HCT116 (cell line): ENCODE measurements around the gene KRTAP12-1. TPM values are rescaled to one million over a fixed set of nuclear protein-coding genes. Genes with fewer than 3 reads are reported as not detected.

ENCODE experiments used
- ATAC-seq: fragments of 200-7000 bp; cut with Tn5 transposase; 2 replicates; pipeline ENCODE4 v1.9.1; 2020; ENCODE audit warnings: mild to moderate bottlenecking, moderate library complexity
- BruUV-seq: library from RNA; stranded (reverse); fragments of 400-500 nt; replicated peaks from 2 replicates; lab custom pipeline; 2021; lab: Mats Ljungman, UMichigan
- CTCF ChIA-PET: fragments of 300-600 bp; sonication (Branson Sonifier 250); formaldehyde crosslinking; loops from one replicate; lab custom pipeline; 2021; ENCODE audit warnings: antibody characterized with exemption; lab: Charles Lee
- POLR2A ChIA-PET: fragments of 300-600, 350-600 bp; sonication (Branson Sonifier 250); formaldehyde crosslinking; loops from one replicate; lab custom pipeline; 2021; ENCODE audit warnings: antibody characterized with exemption; lab: Charles Lee
- RAD21 ChIA-PET, 2 experiments: fragments of 300-600 bp; sonication (Branson Sonifier 250); formaldehyde crosslinking; loops; one replicate each; lab custom pipeline; 2023; ENCODE audit warnings: low total read pairs in 2 of 2; ENCODE audit not compliant: uncharacterized antibody in 2 of 2, unreplicated experiment in 2 of 2, low non-redundant PET in 1 of 2; lab: Charles Lee
- DNase-seq: peaks from one replicate; pipeline ENCODE4 v3.0.0-alpha.2; 2010; ENCODE audit warnings: low read depth, low spot score
- H2AFZ ChIP-seq: fragments of 200-600 bp; shearing (Covaris generic), sonication (generic); 2 replicates; pipeline ENCODE4 v1.6.1; 2017; ENCODE audit warnings: low read depth, mixed run types, mixed read lengths, antibody characterized with exemption, low read length; ENCODE audit not compliant: poor library complexity, severe bottlenecking
- H3K27ac ChIP-seq: 2 replicates; pipeline ENCODE4 v1.5.1; 2012; ENCODE audit warnings: low read depth, low read length
- H3K27me3 ChIP-seq: fragments of 200-600 bp; sonication (generic); 2 replicates; pipeline ENCODE4 v1.6.1; 2016; ENCODE audit warnings: mixed run types, low read length, mixed read lengths; ENCODE audit not compliant: insufficient read depth
- H3K36me3 ChIP-seq, 2 experiments: fragments of 200-500 bp in 1 of 2; fragments of 200-600 bp in 1 of 2; sonication (Bioruptor generic) in 1 of 2; sonication (generic) in 1 of 2; 2 replicates each; pipeline versions ENCODE4 v1.5.1 to v1.6.1; 2014 to 2016; ENCODE audit warnings: low read length in 2 of 2, inconsistent platforms in 1 of 2, mixed read lengths in 1 of 2, mixed run types in 1 of 2; ENCODE audit not compliant: insufficient read depth in 2 of 2, control insufficient read depth in 1 of 2
- H3K4me1 ChIP-seq, 2 experiments: fragments of 200-600 bp in 1 of 2; sonication (generic) in 1 of 2; 2 replicates each; pipeline versions ENCODE4 v1.5.1 to v1.6.1; 2012 to 2017; ENCODE audit warnings: low read length in 2 of 2, inconsistent platforms in 1 of 2, mild to moderate bottlenecking in 1 of 2, mixed read lengths in 1 of 2, mixed run types in 1 of 2, moderate library complexity in 1 of 2; ENCODE audit not compliant: insufficient read depth in 2 of 2, control insufficient read depth in 1 of 2
- H3K4me2 ChIP-seq: fragments of 200-600 bp; sonication (generic); 2 replicates; pipeline ENCODE4 v1.6.1; 2017; ENCODE audit warnings: mixed run types, low read length, mixed read lengths
- H3K4me3 ChIP-seq, 2 experiments: fragments of 200-600 bp in 1 of 2; sonication (generic) in 1 of 2; replicated peaks in 1 of 2; 2 replicates each; pipeline ENCODE4 v1.5.1; 2011 to 2016; ENCODE audit warnings: low read length in 2 of 2, control low read depth in 1 of 2, low read depth in 1 of 2, mild to moderate bottlenecking in 1 of 2, mixed read lengths in 1 of 2, mixed run types in 1 of 2
- H3K79me2 ChIP-seq: fragments of 200-600 bp; sonication (generic); 2 replicates; pipeline ENCODE4 v1.6.1; 2017; ENCODE audit warnings: mild to moderate bottlenecking, mixed run types, low read length, moderate library complexity, mixed read lengths; ENCODE audit not compliant: insufficient read depth
- H3K9ac ChIP-seq: fragments of 200-600 bp; sonication (generic); 2 replicates; pipeline ENCODE4 v1.6.1; 2016; ENCODE audit warnings: low read length, mixed read lengths
- H3K9me2 ChIP-seq: fragments of 200-600 bp; sonication (generic), shearing (Covaris generic); 2 replicates; pipeline ENCODE4 v1.6.1; 2017; ENCODE audit warnings: mixed run types, mild to moderate bottlenecking, moderate library complexity; ENCODE audit not compliant: insufficient read depth
- H3K9me3 ChIP-seq, 2 experiments: fragments of 200-500 bp in 1 of 2; fragments of 200-600 bp in 1 of 2; sonication (Bioruptor generic) in 1 of 2; sonication (generic) in 1 of 2; 2 replicates each; pipeline ENCODE4 v1.6.1; 2014 to 2017; ENCODE audit warnings: low read length in 2 of 2, mixed read lengths in 2 of 2, inconsistent platforms in 1 of 2, low read depth in 1 of 2, mild to moderate bottlenecking in 1 of 2, mixed run types in 1 of 2, moderate library complexity in 1 of 2; ENCODE audit not compliant: control insufficient read depth in 1 of 2, insufficient read depth in 1 of 2
- H4K20me1 ChIP-seq: fragments of 200-600 bp; sonication (generic), shearing (Covaris generic); 2 replicates; pipeline ENCODE4 v1.6.1; 2017; ENCODE audit warnings: mixed run types, mild to moderate bottlenecking, moderate library complexity; ENCODE audit not compliant: insufficient read depth
- MAX ChIP-seq: IDR thresholded peaks from 2 replicates; pipeline ENCODE4 v1.6.1; 2012
- POLR2AphosphoS5 ChIP-seq: IDR thresholded peaks from 2 replicates; pipeline ENCODE4 v1.6.1; 2011; ENCODE audit warnings: mild to moderate bottlenecking, low read depth, low read length, moderate library complexity
- YY1 ChIP-seq: IDR thresholded peaks from 2 replicates; pipeline ENCODE4 v1.6.1; 2011; ENCODE audit warnings: low read length, low read depth, moderate library complexity, mild to moderate bottlenecking; ENCODE audit not compliant: insufficient replicate concordance; ENCODE audit errors: extremely low read depth
- ZFX ChIP-seq: fragments of 450-650 bp; IDR thresholded peaks from 2 replicates; pipeline ENCODE4 v1.6.1; 2017
- intact Hi-C: fragments of 100-400 bp; cut with micrococcal nuclease; formaldehyde crosslinking; loops from 2 replicates; pipeline ENCODE4 v1.10.0; 2022
- total RNA-seq: library from RNA; stranded (reverse); gene quantifications from one replicate; pipeline ENCODE4 v1.2.1, GENCODE V29; 2021; ENCODE audit not compliant: unreplicated experiment
- TF ChIP-seq, protein P1 (sequence below): IDR thresholded peaks from 2 replicates; pipeline ENCODE4 v1.6.1; 2011; ENCODE audit warnings: mild to moderate bottlenecking, low read length, moderate library complexity; ENCODE audit not compliant: insufficient replicate concordance; ENCODE audit errors: extremely low read depth

Gene KRTAP12-1
- total RNA-seq, 1 experiment from 2014 or later, result not detected

DNA sequence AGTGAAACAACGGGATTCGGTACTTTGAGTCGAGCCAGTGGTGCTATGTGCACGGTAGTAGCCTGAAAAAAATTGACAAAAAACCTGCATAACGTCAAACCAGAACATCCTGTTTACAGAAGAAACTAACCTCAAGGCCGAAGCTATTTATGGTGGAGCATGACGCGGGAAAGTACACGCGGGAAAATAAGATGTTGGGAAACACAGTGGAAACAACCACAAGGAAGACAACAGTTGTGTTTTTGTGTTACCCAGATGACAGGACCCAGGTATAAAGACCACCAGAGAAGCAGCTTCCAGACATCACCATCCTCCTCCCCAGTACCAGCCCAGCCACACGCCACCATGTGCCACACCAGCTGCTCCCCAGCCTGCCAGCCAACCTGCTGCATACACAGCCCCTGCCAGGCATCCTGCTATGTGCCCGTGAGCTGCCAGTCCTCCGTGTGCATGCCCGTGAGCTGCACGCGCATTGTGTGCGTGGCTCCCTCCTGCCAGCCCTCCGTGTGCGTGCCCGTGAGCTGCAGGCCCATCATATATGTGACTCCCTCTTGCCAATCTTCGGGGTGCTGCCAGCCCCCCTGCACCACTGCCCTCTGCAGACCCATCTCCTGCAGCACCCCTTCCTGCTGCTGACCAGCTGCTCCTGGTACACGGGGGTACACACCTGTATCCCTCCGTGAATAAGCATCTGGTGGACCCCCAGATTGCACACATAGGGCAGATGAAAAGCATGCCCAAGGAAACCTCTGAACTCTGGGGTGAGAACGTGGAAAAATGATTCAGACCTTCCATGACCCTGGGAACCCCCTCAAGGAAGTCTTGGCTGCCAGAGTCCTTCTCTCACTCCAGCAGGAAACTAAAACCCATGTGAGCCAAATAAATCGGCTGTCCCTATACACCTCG, 24.1 kb downstream of the KRTAP12-1 start, which contains the start of gene KRTAP12-3:
TSS of gene KRTAP12-3 (plus strand) at position 298 of the 906 bp plus-strand sequence. CDS start at position 346, 48 bp downstream.
- Histone ChIP-seq H3K27ac (no peak within 1 kb of the TSS), H2AFZ (no peak within 1 kb of the TSS), H3K4me3 (no peak within 1 kb of the TSS), H4K20me1 (no peaks in the 10 kb centered on the region), H3K27me3 (no peaks in the 10 kb centered on the region), H3K9me2 (no peaks in the 10 kb centered on the region), H3K4me1 (no peaks in the 10 kb centered on the region), H3K4me2 (no peak within 1 kb of the TSS), H3K36me3 (no peaks in the 10 kb centered on the region), H3K79me2 (no peaks in the 10 kb centered on the region), H3K9ac (no peak within 1 kb of the TSS), H3K9me3 (no peaks in the 10 kb centered on the region)
- POLR2A ChIA-PET, result no interaction called here
- TF ChIP-seq POLR2AphosphoS5 (no peak), MAX (no peak), ZFX (no peak), YY1 (no peak)
- TF ChIP-seq, protein P1, sequence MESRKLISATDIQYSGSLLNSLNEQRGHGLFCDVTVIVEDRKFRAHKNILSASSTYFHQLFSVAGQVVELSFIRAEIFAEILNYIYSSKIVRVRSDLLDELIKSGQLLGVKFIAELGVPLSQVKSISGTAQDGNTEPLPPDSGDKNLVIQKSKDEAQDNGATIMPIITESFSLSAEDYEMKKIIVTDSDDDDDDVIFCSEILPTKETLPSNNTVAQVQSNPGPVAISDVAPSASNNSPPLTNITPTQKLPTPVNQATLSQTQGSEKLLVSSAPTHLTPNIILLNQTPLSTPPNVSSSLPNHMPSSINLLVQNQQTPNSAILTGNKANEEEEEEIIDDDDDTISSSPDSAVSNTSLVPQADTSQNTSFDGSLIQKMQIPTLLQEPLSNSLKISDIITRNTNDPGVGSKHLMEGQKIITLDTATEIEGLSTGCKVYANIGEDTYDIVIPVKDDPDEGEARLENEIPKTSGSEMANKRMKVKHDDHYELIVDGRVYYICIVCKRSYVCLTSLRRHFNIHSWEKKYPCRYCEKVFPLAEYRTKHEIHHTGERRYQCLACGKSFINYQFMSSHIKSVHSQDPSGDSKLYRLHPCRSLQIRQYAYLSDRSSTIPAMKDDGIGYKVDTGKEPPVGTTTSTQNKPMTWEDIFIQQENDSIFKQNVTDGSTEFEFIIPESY, result no peak
- intact Hi-C loops, result no loop called here
- RAD21 ChIA-PET, result no interaction called here
- no peak for DNase-seq
- ATAC-seq, result no peak
- BruUV-seq, result no TSS peak
- CTCF ChIA-PET, result no interaction called here
